Fibroblast of lung (primary cell): ENCODE data around the gene KCNQ2.

Experiments used
- CTCF ChIP-seq, 2 donors: IDR thresholded peaks in 1 of 2; conservative IDR thresholded peaks in 1 of 2; 1 replicate in 1 of 2; 2 replicates in 1 of 2; pipeline ENCODE4 v1.5.1; 2011 to 2012; ENCODE audit warnings: low read length in 2 of 2, control low read depth in 1 of 2, inconsistent platforms in 1 of 2, low read depth in 1 of 2, mild to moderate bottlenecking in 1 of 2
- EZH2 ChIP-seq: IDR thresholded peaks from 2 replicates; pipeline ENCODE4 v1.5.1; 2012; ENCODE audit warnings: low read length, control low read depth, mild to moderate bottlenecking; ENCODE audit errors: missing control alignments

- TF ChIP-seq CTCF (conservative IDR thresholded peaks at IDR 0.05 in 1 of 2, IDR thresholded peaks at IDR 0.05 in 1 of 2; ENCODE audit: low read depth in 1 of 2, low read length in 2 of 2) (no peak), EZH2 (no peak)
These were observed 121.1 kb downstream of the KCNQ2 start for GRCh38 chr20:63351326-63351700.
